GM21737 (cell line): ENCODE data around the gene CLCA1.

ENCODE experiments used
- ATAC-seq: cut with Tn5 transposase; IDR thresholded peaks from one replicate; pipeline ENCODE4 v1.9.1; 2021; ENCODE audit warnings: mild to moderate bottlenecking, moderate library complexity; ENCODE audit not compliant: unreplicated experiment

The CLCA1 gene

GRCh38 chr1:86460998-86461397 is 7.7 kb upstream of the CLCA1 start:
- no peak for ATAC-seq

GRCh38 chr1:86461482-86461881 is 7.2 kb upstream of the CLCA1 start:
- no peak for ATAC-seq

- no peak for ATAC-seq
Observed at GRCh38 chr1:86464819-86465218, 3.9 kb upstream of the CLCA1 start.

- ATAC-seq: no peak
Observed at GRCh38 chr1:86466109-86466844, 2.5 kb upstream of the CLCA1 start.

GRCh38 chr1:86466986-86467385 is 1.7 kb upstream of the CLCA1 start:
- ATAC-seq: no peak

GRCh38 chr1:86470859-86471258 is 2.1 kb downstream of the CLCA1 start:
- ATAC-seq: no peak

GRCh38 chr1:86471291-86471690 is 2.6 kb downstream of the CLCA1 start:
- ATAC-seq: no peak

GRCh38 chr1:86472152-86472551 is 3.4 kb downstream of the CLCA1 start:
- ATAC-seq: no peak

- no peak for ATAC-seq
Observed at GRCh38 chr1:86472767-86473166, 4.0 kb downstream of the CLCA1 start.

GRCh38 chr1:86477256-86477655 is 8.5 kb downstream of the CLCA1 start:
- no peak for ATAC-seq

- ATAC-seq: no peak
Observed at GRCh38 chr1:86477682-86478081, 9.0 kb downstream of the CLCA1 start.

- ATAC-seq: no peak
Observed at GRCh38 chr1:86478416-86479156, 9.9 kb downstream of the CLCA1 start.

GRCh38 chr1:86481966-86482365 is 13.2 kb downstream of the CLCA1 start:
- ATAC-seq: no peak

GRCh38 chr1:86487131-86487810 is 18.5 kb downstream of the CLCA1 start:
- no peak for ATAC-seq

- no peak for ATAC-seq
Observed at GRCh38 chr1:86487811-86488141, 19.0 kb downstream of the CLCA1 start.

- ATAC-seq: no peak
Observed at GRCh38 chr1:86489242-86489878, 20.6 kb downstream of the CLCA1 start.

- no peak for ATAC-seq
Observed at GRCh38 chr1:86491171-86491950, 22.6 kb downstream of the CLCA1 start.

GRCh38 chr1:86498281-86498680 is 29.6 kb downstream of the CLCA1 start:
- no peak for ATAC-seq

- ATAC-seq: peak; percentile 66
Observed at GRCh38 chr1:86499987-86500593, 31.4 kb downstream of the CLCA1 start.

- no peak for ATAC-seq
Observed at GRCh38 chr1:86500714-86501113, 32.0 kb downstream of the CLCA1 start.
